MG63 (cell line): ENCODE measurements around the gene USP22. TPM values are rescaled to one million over a fixed set of nuclear protein-coding genes. Genes with fewer than 3 reads are reported as not detected.
"Not testable (repeated sequence)": the region's sequence is repeated elsewhere in the genome, so short reads cannot be mapped to it uniquely, and the experiment has no call there.

Experiments used
- DNase-seq: peaks from one replicate; pipeline ENCODE4 v3.0.0-alpha.2; 2020
- H3K27me3 ChIP-seq: fragments of 250-450 bp; sonication (Bioruptor Pico); 2 replicates; pipeline ENCODE4 v1.5.1; 2020; ENCODE audit warnings: mild to moderate bottlenecking, moderate library complexity
- H3K36me3 ChIP-seq: fragments of 250-450 bp; sonication (Bioruptor Pico); 2 replicates; pipeline ENCODE4 v1.5.1; 2020; ENCODE audit warnings: mild to moderate bottlenecking, moderate library complexity
- H3K4me3 ChIP-seq: fragments of 250-450 bp; sonication (Bioruptor Pico); 2 replicates; pipeline ENCODE4 v1.5.1; 2020; ENCODE audit warnings: mild to moderate bottlenecking, moderate library complexity
- H3K9me3 ChIP-seq: fragments of 250-450 bp; sonication (Bioruptor Pico); 2 replicates; pipeline ENCODE4 v1.5.1; 2020; ENCODE audit warnings: mild to moderate bottlenecking, moderate library complexity
- total RNA-seq: library from RNA; depleted of rRNA; stranded (reverse); fragments of >200 nt; shearing (Covaris generic); gene quantifications from 2 replicates; pipeline ENCODE4 v1.2.3, GENCODE V29; 2014; ENCODE audit warnings: low replicate concordance

The USP22 gene
- total RNA-seq, 1 experiment from 2014 or later, result 188 TPM

DNA sequence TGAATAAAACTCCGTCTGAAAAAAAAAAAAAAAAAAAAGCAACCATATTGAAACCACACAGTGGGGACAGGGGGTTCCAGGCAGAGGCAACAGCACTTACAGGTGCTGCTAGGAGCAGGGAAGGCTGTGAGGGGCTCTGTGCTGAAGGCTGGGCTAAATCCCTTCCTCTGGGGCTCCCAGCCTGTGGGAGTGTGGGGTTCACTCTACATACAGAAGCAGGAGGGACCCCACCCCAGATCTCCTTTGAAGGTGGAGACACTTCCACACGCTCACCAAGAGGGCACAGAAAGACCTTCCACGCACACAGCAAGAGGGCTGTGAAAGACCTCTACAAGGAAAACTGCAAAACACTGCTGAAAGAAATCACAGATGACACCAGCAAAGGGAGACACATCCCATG, 53.9 kb downstream of the USP22 start:
- no peak for DNase-seq
- H3K9me3 ChIP-seq, result no peaks in the 10 kb centered on the region
- no peak overlapping the region for H3K4me3 ChIP-seq
- H3K27me3 ChIP-seq, result no peaks in the 10 kb centered on the region
- no peaks in the 10 kb centered on the region for H3K36me3 ChIP-seq

DNA sequence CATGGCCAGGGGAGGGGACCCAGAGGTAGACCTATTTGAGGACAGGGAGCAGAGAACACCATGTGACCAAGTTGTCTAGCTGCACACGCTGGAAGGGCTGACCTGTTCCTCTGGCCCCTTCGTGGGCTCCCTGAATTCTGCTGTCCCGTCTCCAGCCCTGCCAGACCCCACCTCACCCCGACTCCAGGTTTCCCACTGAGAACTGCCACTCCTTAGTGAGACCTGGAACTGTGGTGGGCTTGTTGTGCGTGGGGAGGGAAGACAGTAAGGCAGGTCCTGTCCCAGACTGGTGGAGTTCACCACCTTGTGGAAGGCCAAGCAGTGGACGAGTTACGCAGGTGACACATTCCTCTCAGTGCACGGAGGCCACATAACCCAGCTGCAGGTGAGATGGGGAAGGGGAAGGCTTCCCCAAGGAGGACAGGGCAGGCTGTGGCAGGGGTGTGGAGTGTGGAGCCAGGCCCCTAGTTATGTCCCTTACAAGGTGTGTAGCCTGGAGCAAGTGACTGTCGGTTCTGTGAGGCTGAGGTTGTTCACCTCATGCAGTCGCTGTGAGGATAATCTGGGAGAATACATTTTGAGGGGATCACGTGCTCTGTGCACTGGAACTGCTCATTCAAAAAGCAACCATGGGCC, 54.7 kb downstream of the USP22 start:
- Histone ChIP-seq H3K4me3 (no peak overlapping the region), H3K9me3 (no peaks in the 10 kb centered on the region), H3K27me3 (no peaks in the 10 kb centered on the region), H3K36me3 (no peaks in the 10 kb centered on the region)
- DNase-seq, result no peak

DNA sequence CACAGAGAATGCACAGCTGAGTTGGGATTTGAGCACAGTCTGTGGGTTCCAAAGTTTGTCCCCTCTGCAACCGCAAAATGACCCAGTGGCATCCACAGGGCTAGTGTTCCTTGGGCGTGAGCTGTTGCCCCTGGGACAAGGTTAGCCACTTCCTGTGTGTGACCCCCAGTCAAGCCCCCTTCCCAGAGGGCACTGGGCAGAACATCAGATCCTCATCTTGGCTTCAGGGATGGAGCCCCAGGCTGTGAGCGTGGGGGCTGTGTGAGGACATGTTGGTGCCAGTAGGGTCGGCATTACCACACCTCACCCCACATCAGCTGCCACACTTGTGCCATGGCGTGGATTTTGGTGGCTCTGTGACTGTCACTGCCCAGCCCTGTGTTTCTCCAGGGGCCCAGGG, 55.3 kb downstream of the USP22 start:
- no peaks in the 10 kb centered on the region for H3K9me3 ChIP-seq
- H3K27me3 ChIP-seq, result no peaks in the 10 kb centered on the region
- no peak for DNase-seq
- no peaks in the 10 kb centered on the region for H3K36me3 ChIP-seq
- no peak overlapping the region for H3K4me3 ChIP-seq

DNA sequence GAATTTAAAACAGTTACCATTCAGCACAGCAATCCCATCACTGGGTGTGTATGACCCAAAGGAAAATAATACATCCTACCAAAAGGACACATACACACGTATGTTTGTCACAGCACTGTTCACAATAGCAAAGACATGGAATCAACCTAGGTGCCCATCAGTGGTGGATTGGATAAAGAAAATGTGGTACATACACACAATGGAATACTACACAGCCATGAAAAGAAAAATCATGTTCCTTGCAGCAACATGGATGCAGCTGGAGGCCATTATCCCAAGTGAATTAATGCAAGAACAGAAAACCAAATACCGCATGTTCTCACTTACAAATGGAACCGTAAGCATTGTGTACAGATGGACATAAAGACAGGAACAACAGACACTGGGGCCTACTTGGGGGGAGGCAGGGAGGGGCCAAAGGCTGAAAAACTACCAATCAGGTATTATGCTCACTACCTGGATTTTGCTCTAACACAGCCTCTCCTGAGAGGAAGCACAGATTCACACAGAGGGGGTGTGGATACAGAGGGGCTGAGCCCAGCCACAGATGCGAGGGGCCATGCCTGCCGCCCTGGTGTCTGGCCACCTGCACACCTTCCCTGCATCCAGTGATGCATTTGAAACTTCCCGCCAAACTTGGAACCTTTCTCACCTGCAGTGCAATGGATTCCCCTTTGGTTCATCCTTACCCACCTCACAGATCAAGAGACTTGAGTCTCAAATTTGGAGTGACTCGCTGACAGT, 55.9 kb downstream of the USP22 start:
- DNase-seq, result no peak
- H3K4me3 ChIP-seq, result no peak overlapping the region
- no peaks in the 10 kb centered on the region for H3K9me3 ChIP-seq
- no peaks in the 10 kb centered on the region for H3K36me3 ChIP-seq
- no peaks in the 10 kb centered on the region for H3K27me3 ChIP-seq

- no peaks in the 10 kb centered on the region for H3K36me3 ChIP-seq
- no peak overlapping the region for H3K4me3 ChIP-seq
- H3K9me3 ChIP-seq, result no peaks in the 10 kb centered on the region
- no peaks in the 10 kb centered on the region for H3K27me3 ChIP-seq
- DNase-seq, result no peak
Measured at GRCh38 chr17:20983359-20983637, 59.5 kb downstream of the USP22 start.

DNA sequence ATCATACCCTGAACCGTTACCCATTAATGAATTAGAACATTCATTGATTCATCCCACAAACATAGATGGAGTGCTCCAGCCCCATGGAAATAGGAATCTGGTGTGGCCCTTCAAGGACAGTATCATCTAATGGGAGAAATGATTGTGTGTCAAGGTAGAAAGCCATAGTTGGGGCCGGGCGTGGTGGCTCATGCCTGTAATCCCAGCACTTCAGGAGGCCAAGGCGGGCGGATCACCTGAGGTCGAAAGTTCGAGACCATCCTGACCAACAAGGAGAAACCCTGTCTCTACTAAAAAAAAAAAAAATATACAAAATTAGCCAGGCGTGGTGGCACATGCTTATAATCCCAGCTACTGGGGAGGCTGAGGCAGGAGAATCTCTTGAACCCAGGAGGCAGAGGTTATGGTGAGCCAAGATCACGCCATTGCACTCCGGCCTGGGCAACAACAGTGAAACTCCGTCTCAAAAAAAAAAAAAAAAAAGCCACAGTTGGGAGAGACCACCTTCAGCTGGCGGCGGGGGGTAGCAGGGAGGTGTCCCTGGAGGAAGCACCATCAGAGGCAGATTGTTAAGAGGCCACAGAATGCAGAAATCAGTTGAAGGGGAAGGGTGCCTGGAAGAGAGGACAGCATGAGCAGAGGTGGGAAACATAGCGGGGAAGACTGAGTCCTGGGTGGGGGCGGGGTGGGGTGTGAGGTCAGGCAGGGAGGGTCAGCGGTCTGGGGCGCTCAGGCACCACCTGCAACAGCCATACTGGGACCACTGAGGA, 60.0 kb downstream of the USP22 start:
- DNase-seq, result no peak
- H3K4me3 ChIP-seq, result no peak overlapping the region

GRCh38 chr17:20981046-20981920, 61.5 kb downstream of the USP22 start:
- Histone ChIP-seq H3K4me3 (no peak overlapping the region), H3K27me3 (no peaks in the 10 kb centered on the region), H3K9me3 (no peaks in the 10 kb centered on the region), H3K36me3 (no peaks in the 10 kb centered on the region)
- no peak for DNase-seq

More for the DNA sequence above, 60.0 kb downstream of the USP22 start:
- H3K36me3 ChIP-seq, result no peaks in the 10 kb centered on the region
- H3K9me3 ChIP-seq, result no peaks in the 10 kb centered on the region
- no peaks in the 10 kb centered on the region for H3K27me3 ChIP-seq

- Histone ChIP-seq H3K36me3 (no peaks in the 10 kb centered on the region), H3K27me3 (no peaks in the 10 kb centered on the region), H3K9me3 (no peaks in the 10 kb centered on the region), H3K4me3 (no peak overlapping the region)
- no peak for DNase-seq
Measured at GRCh38 chr17:20979792-20980083, 63.1 kb downstream of the USP22 start.

DNA sequence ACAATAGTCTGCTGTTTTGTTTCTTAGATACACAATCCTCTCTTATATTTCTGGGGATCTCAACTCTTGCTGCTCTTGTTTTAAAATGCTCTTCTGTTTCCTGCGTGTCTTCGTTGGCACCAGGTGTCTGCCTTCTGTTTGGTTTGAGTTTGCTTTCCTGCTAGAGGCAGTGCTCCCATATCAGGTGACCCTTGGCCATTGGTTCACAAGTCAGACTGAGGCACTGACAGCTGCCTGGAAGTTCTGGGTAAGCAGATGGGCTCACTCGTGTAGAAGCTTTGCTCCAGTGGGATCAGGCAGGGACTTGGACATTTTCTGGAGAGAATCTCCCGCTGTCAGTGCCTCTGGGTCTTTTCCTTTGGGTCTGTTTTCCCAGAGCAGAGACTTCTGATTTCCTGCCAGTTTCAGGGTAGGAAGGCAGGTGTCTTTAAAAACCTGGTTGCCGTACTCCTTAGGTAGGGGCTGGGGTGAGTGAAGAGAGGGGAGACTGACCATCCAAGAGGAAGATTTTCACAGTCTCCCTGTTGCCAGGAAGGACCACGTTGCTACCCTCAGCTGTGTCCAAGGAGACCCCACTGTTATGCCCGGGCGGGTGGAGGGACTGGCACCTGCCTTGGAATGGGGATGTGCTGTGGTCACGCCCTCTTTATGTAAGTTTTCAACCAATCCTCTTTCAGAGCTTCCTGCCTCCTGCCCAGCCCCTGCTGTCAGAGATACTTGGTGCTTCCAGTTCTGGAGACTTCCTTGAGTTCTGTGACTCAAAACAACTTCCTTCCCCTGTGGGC, 63.6 kb downstream of the USP22 start:
- H3K27me3 ChIP-seq, DNase-seq, H3K9me3 ChIP-seq, H3K36me3 ChIP-seq, H3K4me3 ChIP-seq: not testable (repeated sequence)

- not testable (repeated sequence) for H3K9me3 ChIP-seq, H3K36me3 ChIP-seq, H3K4me3 ChIP-seq, H3K27me3 ChIP-seq, DNase-seq
Measured at GRCh38 chr17:20977609-20978253, 65.1 kb downstream of the USP22 start.

DNA sequence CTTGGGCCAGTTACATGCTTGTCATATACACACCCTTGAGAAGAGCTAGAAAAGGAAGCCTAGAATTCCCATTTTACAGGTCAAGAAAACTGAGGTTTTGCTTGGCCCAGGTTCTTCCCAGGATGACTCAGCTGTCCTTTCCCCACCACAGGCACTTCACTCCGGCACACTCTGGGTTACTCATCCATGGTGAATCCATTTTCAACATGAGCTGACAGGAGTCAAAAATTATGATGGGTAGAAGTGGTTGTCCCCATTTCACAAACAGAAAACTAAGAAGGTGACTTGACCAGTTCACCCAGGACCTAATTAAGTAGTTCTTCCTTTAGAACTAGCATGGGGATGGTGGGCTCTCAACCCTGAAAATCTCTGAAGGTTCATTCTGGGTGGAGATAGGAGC, 67.2 kb downstream of the USP22 start:
- no peak for DNase-seq
- Histone ChIP-seq H3K4me3 (no peak overlapping the region), H3K36me3 (no peaks in the 10 kb centered on the region), H3K27me3 (peaks cover 2% of the 10 kb centered on the region; the same call in 1 of the 2 replicates), H3K9me3 (no peaks in the 10 kb centered on the region)

DNA sequence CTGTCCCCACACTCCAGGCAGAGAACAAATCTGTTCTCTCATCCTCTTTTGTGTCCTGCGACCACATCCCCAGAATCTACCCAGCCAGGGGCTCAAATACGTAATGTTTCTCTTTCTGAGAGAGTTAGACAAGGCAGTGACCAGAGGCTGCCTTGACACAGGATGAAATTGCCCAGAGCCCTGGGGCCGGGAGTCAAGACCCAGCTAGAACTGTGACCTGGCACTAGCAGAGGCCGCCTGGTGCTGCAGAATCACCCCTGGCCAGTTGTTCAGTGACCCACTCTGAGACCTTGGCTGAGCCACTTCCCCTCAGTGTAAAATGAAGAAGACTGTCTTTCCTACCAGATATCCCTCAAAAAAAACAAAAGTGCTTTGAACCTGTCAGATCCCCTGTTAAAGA, 72.5 kb downstream of the USP22 start:
- Histone ChIP-seq H3K4me3 (no peak overlapping the region), H3K9me3 (no peaks in the 10 kb centered on the region), H3K27me3 (peaks cover 2% of the 10 kb centered on the region; the same call in 1 of the 2 replicates), H3K36me3 (no peaks in the 10 kb centered on the region)
- no peak for DNase-seq

DNA sequence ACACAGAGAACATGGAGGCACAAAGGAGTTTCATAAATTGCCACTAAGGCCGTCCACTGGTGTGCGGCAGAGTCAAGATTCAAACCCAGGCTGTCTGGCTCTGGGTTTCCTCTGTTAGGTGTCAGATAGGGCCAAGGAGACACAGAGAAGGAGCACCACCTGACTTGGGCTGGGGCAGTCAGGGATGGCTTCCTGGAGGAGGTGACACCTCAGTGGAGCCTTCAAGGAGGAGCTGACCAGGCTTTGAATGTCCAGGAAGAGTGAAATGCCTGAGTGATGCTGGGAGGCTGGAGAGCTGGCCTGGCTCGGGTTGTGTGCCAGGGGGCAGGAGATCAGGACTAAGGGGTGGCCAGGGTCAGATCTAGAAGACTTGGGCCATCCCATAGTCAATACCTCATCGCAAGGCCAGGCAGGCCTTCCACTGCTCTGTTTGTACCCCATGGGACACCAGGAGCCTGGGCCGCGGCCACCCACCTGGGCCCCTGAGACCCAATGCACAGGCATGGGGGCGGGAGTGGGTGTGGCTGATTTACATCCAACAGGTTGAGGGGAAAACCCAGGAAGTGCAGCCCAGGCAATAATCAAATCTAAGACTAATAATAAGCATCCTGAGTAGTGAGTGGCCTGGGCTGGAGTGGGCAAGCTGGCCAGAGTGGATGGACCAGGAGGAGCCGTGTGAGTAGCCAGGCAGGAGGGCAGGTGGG, 73.7 kb downstream of the USP22 start:
- H3K9me3 ChIP-seq, result no peaks in the 10 kb centered on the region
- no peak for DNase-seq
- H3K4me3 ChIP-seq, result no peak overlapping the region
- H3K36me3 ChIP-seq, result no peaks in the 10 kb centered on the region
- peaks cover 2% of the 10 kb centered on the region; the same call in 1 of the 2 replicates for H3K27me3 ChIP-seq

DNA sequence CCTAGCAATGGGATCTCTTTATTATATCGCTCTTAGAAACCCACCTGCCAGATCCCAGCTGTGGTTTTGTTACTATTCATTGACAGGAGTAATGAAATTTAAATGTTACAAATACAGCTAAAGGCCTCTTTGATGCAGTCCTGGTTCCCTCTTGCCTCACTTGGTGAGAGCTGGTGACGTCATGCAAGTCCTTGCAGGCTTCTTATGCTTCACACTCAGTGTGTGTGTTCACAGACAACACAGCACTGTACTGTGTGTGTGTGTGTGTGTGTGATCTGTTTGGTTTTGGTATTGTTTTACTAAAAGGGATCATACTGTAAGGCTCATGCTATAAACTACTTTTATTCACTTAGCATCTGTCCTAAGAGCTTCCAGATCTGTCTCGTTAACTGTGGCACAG, 75.0 kb downstream of the USP22 start:
- no peaks in the 10 kb centered on the region for H3K27me3 ChIP-seq
- DNase-seq, result no peak
- no peaks in the 10 kb centered on the region for H3K36me3 ChIP-seq
- H3K4me3 ChIP-seq, result no peak overlapping the region
- no peaks in the 10 kb centered on the region for H3K9me3 ChIP-seq

DNA sequence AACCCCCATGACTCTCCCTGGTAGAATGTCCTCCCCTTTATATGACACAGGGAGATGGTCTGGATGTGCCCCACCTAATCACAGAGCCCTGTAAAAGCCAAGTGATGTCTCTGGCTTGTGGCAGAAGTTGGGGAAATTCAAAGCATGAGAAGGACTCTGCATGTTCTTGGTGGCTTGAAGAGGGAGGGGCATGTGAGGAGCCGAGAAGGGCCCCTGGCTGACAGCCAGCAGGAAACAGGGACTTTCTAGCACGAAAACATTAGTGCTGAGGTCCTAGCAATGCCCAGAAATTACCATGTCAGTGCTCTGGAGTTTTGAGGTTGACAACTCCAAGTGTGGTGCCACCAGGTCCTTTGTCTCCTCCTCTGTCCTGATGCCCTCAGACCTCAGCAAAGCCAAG, 75.9 kb downstream of the USP22 start:
- no peak for DNase-seq
- Histone ChIP-seq H3K36me3 (no peaks in the 10 kb centered on the region), H3K9me3 (no peaks in the 10 kb centered on the region), H3K27me3 (no peaks in the 10 kb centered on the region), H3K4me3 (no peak overlapping the region)
